Measurements from ENCODE around the gene PFN1. TPM values are rescaled to one million over a fixed set of nuclear protein-coding genes. Genes with fewer than 3 reads are reported as not detected.

PFN1 gene
- total RNA-seq, 3 donors from 2014 or later (not counting 1 experiment from before 2014, with no cell fraction given), result 1,278 to 1,379 (median 1,308) TPM

GRCh38 chr17:4987767-4988567 is 39.6 kb upstream of the PFN1 start:
- no peaks in the 10 kb centered on the region for H3K27me3 Mint-ChIP-seq (ENCODE audit: low read depth in 2 of 2)
- H3K27me3 ChIP-seq (ENCODE audit: control insufficient read depth, insufficient read depth, low read length), result no peaks in the 10 kb centered on the region
- peak overlapping the region; percentile 88 for H3K27ac ChIP-seq (ENCODE audit: low read length)
- WGBS (ENCODE audit: insufficient coverage), result 1% methylated on average over 30 of the region's 30 CpGs
- peak overlapping the region; percentile 92 for H3K4me3 Mint-ChIP-seq
- H3K4me1 ChIP-seq (ENCODE audit: control insufficient read depth, insufficient read depth, low read length), result peaks cover 28% of the 10 kb centered on the region
- H3K36me3 ChIP-seq (ENCODE audit: control insufficient read depth, insufficient read depth, low read length), result peaks cover 4% of the 10 kb centered on the region
- intact Hi-C loops (cut with micrococcal nuclease), result loop anchor here (2.0 kb wide), 1 partner anchor 85 kb away; the partner anchor contains the start of gene CHRNE
- H3K4me1 Mint-ChIP-seq, result peaks cover 36 to 37% of the 10 kb centered on the region in 2 donors
- peak overlapping the region; percentile 91 to 96 for H3K27ac Mint-ChIP-seq
- peak overlapping the region; percentile 88 for H3K4me3 ChIP-seq (ENCODE audit: low read length)
- H3K9me3 ChIP-seq (ENCODE audit: control insufficient read depth, insufficient read depth, low read length), result no peaks in the 10 kb centered on the region
- no peaks in the 10 kb centered on the region for H3K9me3 Mint-ChIP-seq
- no peak for DNase-seq
- TF ChIP-seq CTCF (IDR thresholded peaks at IDR 0.05), result no peak
- ATAC-seq, result peak in 1 of 3 donors; percentile 17
- no peaks in the 10 kb centered on the region for H3K36me3 Mint-ChIP-seq

- peaks cover 36 to 37% of the 10 kb centered on the region in 2 donors for H3K4me1 Mint-ChIP-seq
- no peaks in the 10 kb centered on the region for H3K36me3 Mint-ChIP-seq
- peaks cover 28% of the 10 kb centered on the region for H3K4me1 ChIP-seq (ENCODE audit: control insufficient read depth, insufficient read depth, low read length)
- H3K36me3 ChIP-seq (ENCODE audit: control insufficient read depth, insufficient read depth, low read length), result peaks cover 11% of the 10 kb centered on the region
- ATAC-seq (peak; percentile 92 to 94 (median 93)), DNase-seq (peak; percentile 86 to 91)
- no peaks in the 10 kb centered on the region for H3K27me3 Mint-ChIP-seq (ENCODE audit: low read depth in 2 of 2)
- H3K4me3 ChIP-seq (ENCODE audit: low read length), result peak within 1 kb of the TSS; percentile 88
- no peaks in the 10 kb centered on the region for H3K27me3 ChIP-seq (ENCODE audit: control insufficient read depth, insufficient read depth, low read length)
- H3K9me3 Mint-ChIP-seq, result no peaks in the 10 kb centered on the region
- peak within 1 kb of the TSS; percentile 91 to 96 for H3K27ac Mint-ChIP-seq
- H3K9me3 ChIP-seq (ENCODE audit: control insufficient read depth, insufficient read depth, low read length), result no peaks in the 10 kb centered on the region
- H3K4me3 Mint-ChIP-seq, result peak within 1 kb of the TSS; percentile 92
- peak; percentile 78 for TF ChIP-seq CTCF (IDR thresholded peaks at IDR 0.05)
- H3K27ac ChIP-seq (ENCODE audit: low read length), result peak within 1 kb of the TSS; percentile 88
- intact Hi-C loops (cut with micrococcal nuclease), result loop anchor here (2.0 kb wide), 1 partner anchor 84 kb away; the partner anchor contains the start of gene CHRNE
- 2% methylated on average over 78 of the region's 78 CpGs for WGBS (ENCODE audit: insufficient coverage)
Observed at GRCh38 chr17:4986951-4987766, 38.8 kb upstream of the PFN1 start, which contains the start of gene CAMTA2. CAMTA2 (minus strand) TSS chr17:4987675; CDS start chr17:4986222, 1,453 bp downstream.

- H3K36me3 ChIP-seq (ENCODE audit: control insufficient read depth, insufficient read depth, low read length), result peaks cover 11% of the 10 kb centered on the region
- Mint-ChIP-seq H3K9me3 (no peaks in the 10 kb centered on the region), H3K27ac (peak overlapping the region; percentile 91 to 96), H3K36me3 (no peaks in the 10 kb centered on the region), H3K4me1 (peaks cover 36 to 37% of the 10 kb centered on the region in 2 donors), H3K4me3 (peak overlapping the region; percentile 92), H3K27me3 (ENCODE audit: low read depth in 2 of 2) (no peaks in the 10 kb centered on the region)
- DNase-seq, result no peak
- no peak for ATAC-seq
- no peak for TF ChIP-seq CTCF (IDR thresholded peaks at IDR 0.05)
- peaks cover 28% of the 10 kb centered on the region for H3K4me1 ChIP-seq (ENCODE audit: control insufficient read depth, insufficient read depth, low read length)
- peak overlapping the region; percentile 88 for H3K4me3 ChIP-seq (ENCODE audit: low read length)
- intact Hi-C loops (cut with micrococcal nuclease), result loop anchor here (2.0 kb wide), 1 partner anchor 84 kb away; the partner anchor contains the start of gene CHRNE
- peak overlapping the region; percentile 88 for H3K27ac ChIP-seq (ENCODE audit: low read length)
- H3K9me3 ChIP-seq (ENCODE audit: control insufficient read depth, insufficient read depth, low read length), result no peaks in the 10 kb centered on the region
- H3K27me3 ChIP-seq (ENCODE audit: control insufficient read depth, insufficient read depth, low read length), result no peaks in the 10 kb centered on the region
- 83% methylated on average over 5 of the region's 5 CpGs for WGBS (ENCODE audit: insufficient coverage)
Observed at GRCh38 chr17:4986403-4986802, 38.1 kb upstream of the PFN1 start.
